OCI-LY3 (cell line): Measurements from ENCODE around the gene AHR.

Source experiments
- CTCF ChIP-seq: fragments of 200-600, 300-600 bp; sonication (generic); IDR thresholded peaks from 2 replicates; pipeline ENCODE4 v1.5.1; 2014; ENCODE audit warnings: antibody characterized with exemption, low read length, low read depth
- EZH2phosphoT487 ChIP-seq: fragments of 200-600 bp; shearing (Covaris generic); IDR thresholded peaks from 2 replicates; pipeline ENCODE4 v1.6.1; 2018; ENCODE audit warnings: antibody characterized with exemption, mixed run types, low read depth

GRCh38 chr7:17319164-17320101 is 21.0 kb downstream of the AHR start:
- TF ChIP-seq CTCF, result no peak
- TF ChIP-seq EZH2phosphoT487, result no peak
